Measurements from ENCODE around the gene ZNF254.

- TF ChIP-seq CTCF (IDR thresholded peaks at IDR 0.05) (no peak), POLR2A (IDR thresholded peaks at IDR 0.05) (no peak)
These were observed 29.8 kb upstream of the ZNF254 start for GRCh38 chr19:24057144-24057543.

Measured in stomach (tissue), 4 donors.